GM12801 (cell line): ENCODE results near the gene CFAP99.

Experiments
- CTCF ChIP-seq: IDR thresholded peaks from one replicate; pipeline ENCODE4 v1.5.1; 2011; ENCODE audit warnings: control low read depth; ENCODE audit not compliant: insufficient read length; ENCODE audit errors: extremely low read depth

CFAP99 gene

GRCh38 chr4:2423695-2424094 lies 4.9 kb downstream of the CFAP99 start:
- TF ChIP-seq CTCF, result no peak

- TF ChIP-seq CTCF, result no peak
These were observed 5.8 kb downstream of the CFAP99 start for GRCh38 chr4:2424581-2424980.

DNA sequence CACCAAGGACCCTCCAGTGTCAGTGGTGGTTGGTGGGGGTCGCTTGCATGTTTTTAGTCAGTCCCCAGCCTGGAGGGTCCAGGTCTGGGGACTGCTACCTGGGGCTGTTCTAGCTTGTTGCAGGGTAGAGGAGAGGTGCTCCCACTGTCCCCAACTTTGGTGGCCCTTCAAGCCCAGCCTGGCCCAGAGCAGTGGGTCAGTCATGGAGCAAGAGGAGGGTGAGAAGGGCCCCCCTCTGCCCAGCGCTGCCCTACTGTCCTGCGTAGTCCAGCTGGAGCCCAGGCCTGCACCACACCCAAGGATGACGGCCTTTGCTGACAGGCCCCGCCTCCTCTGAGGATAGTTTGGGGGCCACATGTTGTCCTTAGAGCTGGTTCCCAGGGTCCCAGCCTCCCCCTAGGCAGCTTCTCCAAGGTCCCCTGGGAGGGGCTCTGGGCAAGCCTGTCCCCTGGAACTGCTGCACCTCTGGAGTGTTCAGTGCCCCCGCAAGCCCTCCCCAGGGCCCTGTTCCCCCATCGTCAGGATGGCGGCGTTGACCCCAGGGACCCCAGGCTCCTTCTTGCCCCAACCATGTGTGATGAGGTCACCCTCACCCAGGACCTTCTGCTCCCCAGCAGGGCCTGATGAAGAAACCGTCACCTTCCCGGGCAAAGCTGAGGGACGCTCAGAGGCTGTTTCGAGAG lies 6.8 kb downstream of the CFAP99 start:
- no peak for TF ChIP-seq CTCF

DNA sequence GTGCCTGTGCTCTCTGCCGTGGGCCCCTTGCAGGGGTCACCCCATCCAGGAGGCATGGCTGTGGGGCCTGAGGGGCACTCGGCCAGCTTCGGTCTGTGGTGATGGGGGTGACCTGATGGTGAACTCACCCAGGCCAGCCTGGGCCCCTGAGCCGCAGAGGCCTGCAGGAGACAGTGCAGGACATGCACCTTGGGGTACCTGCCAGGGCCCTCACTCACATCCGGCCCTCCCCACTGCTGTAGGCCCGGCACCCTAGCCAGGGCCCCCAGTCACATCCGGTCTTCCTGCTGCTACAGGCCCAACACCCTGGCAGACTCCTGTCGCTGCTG lies 7.3 kb downstream of the CFAP99 start:
- TF ChIP-seq CTCF, result no peak

- TF ChIP-seq CTCF, result no peak
These were observed 8.0 kb downstream of the CFAP99 start for GRCh38 chr4:2426711-2427275.

DNA sequence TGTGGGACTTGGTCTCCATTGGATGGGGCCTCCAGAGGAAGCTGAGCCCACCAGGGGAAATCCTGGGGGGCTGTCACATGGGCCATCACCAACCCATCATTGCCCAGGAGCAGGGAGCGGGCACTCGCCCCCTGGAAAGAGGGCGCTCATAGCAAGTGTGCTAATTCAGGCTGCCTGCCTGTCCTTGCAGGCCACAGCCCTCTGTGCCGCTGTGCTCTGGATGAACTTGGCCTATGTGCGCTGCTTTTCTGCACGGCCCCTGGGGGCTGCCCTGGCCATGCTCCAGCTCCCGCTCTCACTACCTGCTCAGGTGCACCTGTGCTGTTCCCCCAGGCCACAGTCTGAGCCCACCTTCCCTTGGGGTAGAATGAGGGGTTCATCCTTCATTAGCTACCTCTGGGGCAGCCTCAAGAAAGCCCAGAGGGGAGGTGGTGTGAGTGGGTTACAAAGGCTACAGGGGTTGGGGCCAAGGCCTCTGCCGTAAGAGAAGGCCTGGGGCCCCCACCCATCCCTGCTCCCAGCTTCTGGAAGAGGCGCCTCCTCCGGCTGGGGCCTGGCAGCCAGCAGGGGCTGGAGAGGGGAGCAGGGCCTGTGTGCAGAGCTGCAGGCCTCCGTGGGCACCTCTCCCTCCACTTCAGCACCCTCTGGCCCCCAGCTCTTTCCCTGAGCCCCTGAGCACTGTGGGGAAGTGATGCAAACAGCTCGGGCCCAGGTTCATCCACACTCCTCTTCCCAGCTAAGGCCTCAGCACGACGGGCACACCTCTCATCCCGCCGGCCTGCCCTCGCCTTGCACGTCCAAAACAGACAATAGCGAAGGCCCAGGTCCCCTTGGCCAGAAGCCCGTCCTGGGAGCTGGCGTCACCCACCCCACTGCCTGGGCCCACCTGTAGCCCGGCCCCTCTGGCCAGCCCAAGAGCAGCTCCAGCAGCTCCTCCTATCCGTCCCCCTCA lies 8.9 kb downstream of the CFAP99 start:
- no peak for TF ChIP-seq CTCF

GRCh38 chr4:2428496-2429213 lies 9.9 kb downstream of the CFAP99 start:
- TF ChIP-seq CTCF, result no peak
